HepG2 (cell line): ENCODE data around the gene KCNAB1. TPM values are rescaled to one million over a fixed set of nuclear protein-coding genes. Genes with fewer than 3 reads are reported as not detected.
A peak's percentile ranks its signal among the peaks of the same experiment; 100 is the strongest.

Experiments
- ATAC-seq: fragments of 200-7000 bp; cut with Tn5 transposase; 3 replicates; pipeline ENCODE4 v1.9.1; 2020; ENCODE audit warnings: mild to moderate bottlenecking, moderate library complexity
- BruUV-seq: library from RNA; stranded (reverse); fragments of 400-500 nt; replicated peaks from 2 replicates; lab custom pipeline; 2021; lab: Mats Ljungman, UMichigan
- CTCF ChIA-PET: fragments of 300-600 bp; formaldehyde crosslinking; extraction: SDS; loops from one replicate; lab custom pipeline; 2021; ENCODE audit warnings: low total read pairs, inconsistent platforms, low intra/inter-chr PET ratio; lab: Yijun Ruan, JAX
- POLR2A ChIA-PET: fragments of 350-600 bp; sonication (Branson Sonifier 250); formaldehyde crosslinking; loops from one replicate; lab custom pipeline; 2020; ENCODE audit warnings: antibody characterized with exemption, inconsistent platforms; lab: Yijun Ruan, JAX
- DNase-seq: peaks from one replicate; pipeline ENCODE4 v3.0.0-alpha.2; 2015; ENCODE audit warnings: low spot score
- FAIRE-seq: peaks from 3 replicates; lab custom pipeline; 2011; peaks lifted over from hg19 to GRCh38; lab: Jason Lieb, UNC
- H2AFZ ChIP-seq: one replicate; pipeline ENCODE4 v1.6.1; 2011; ENCODE audit warnings: low read length, inconsistent platforms
- H3K27ac ChIP-seq: fragments of 300-600 bp; 3 replicates; pipeline ENCODE4 v1.8.0; 2011; ENCODE audit warnings: mixed run types, mild to moderate bottlenecking, mixed read lengths, low read length, inconsistent platforms; ENCODE audit not compliant: insufficient read depth; ENCODE audit errors: extremely low read length
- H3K27me3 ChIP-seq, 2 experiments: fragments of 200-600 bp in 1 of 2; 2 replicates in 1 of 2; 3 replicates in 1 of 2; pipeline versions ENCODE4 v1.6.0 to v1.8.0; 2011; ENCODE audit warnings: low read length in 2 of 2, mild to moderate bottlenecking in 2 of 2, moderate library complexity in 2 of 2, inconsistent platforms in 1 of 2; ENCODE audit not compliant: insufficient read depth in 2 of 2, control insufficient read depth in 1 of 2
- H3K36me3 ChIP-seq, 2 experiments: fragments of 200-600 bp in 1 of 2; replicated peaks in 1 of 2; 2 replicates in 1 of 2; 3 replicates in 1 of 2; pipeline versions ENCODE4 v1.5.1 to v1.8.0; 2011; ENCODE audit warnings: low read length in 2 of 2, inconsistent platforms in 1 of 2; ENCODE audit not compliant: insufficient read depth in 2 of 2, control insufficient read depth in 1 of 2
- H3K4me1 ChIP-seq: 2 replicates; pipeline ENCODE4 v1.5.1; 2012; ENCODE audit warnings: low read length, inconsistent platforms; ENCODE audit not compliant: insufficient read depth
- H3K4me2 ChIP-seq: 2 replicates; pipeline ENCODE4 v1.6.0; 2011; ENCODE audit warnings: low read depth, low read length, inconsistent platforms
- H3K4me3 ChIP-seq, 3 experiments: fragments of 200-600 bp in 1 of 3; sonication (generic), shearing (Covaris generic) in 1 of 3; replicated peaks in 1 of 3; 2 replicates each; pipeline ENCODE4 v1.5.1; 2011 to 2016; ENCODE audit warnings: low read length in 3 of 3, inconsistent platforms in 2 of 3, low read depth in 2 of 3, mild to moderate bottlenecking in 2 of 3, control low read depth in 1 of 3, mixed read lengths in 1 of 3; ENCODE audit not compliant: insufficient read depth in 1 of 3
- H3K79me2 ChIP-seq: one replicate; pipeline ENCODE4 v1.6.1; 2011; ENCODE audit warnings: low read length, inconsistent platforms; ENCODE audit not compliant: insufficient read depth
- H3K9ac ChIP-seq: 2 replicates; pipeline ENCODE4 v1.6.0; 2011; ENCODE audit warnings: mild to moderate bottlenecking, low read depth, low read length, inconsistent platforms; ENCODE audit not compliant: insufficient read depth
- H3K9me3 ChIP-seq: 2 replicates; pipeline ENCODE4 v1.5.1; 2012; ENCODE audit warnings: mild to moderate bottlenecking, low read length
- H4K20me1 ChIP-seq: 2 replicates; pipeline ENCODE4 v1.6.0; 2011; ENCODE audit warnings: inconsistent platforms, mild to moderate bottlenecking, low read length, moderate library complexity; ENCODE audit not compliant: insufficient read depth
- DNMT3B ChIP-seq: conservative IDR thresholded peaks from 2 replicates; pipeline ENCODE4 v1.6.1; 2016; ENCODE audit warnings: missing biosample characterization, control low read depth
- GATAD1 ChIP-seq: IDR thresholded peaks from 2 replicates; pipeline ENCODE4 v1.6.1; 2016; ENCODE audit warnings: missing genetic modification reagents, missing compliant biosample characterization
- HNRNPL ChIP-seq: fragments of 200-400 bp; formaldehyde crosslinking; IDR thresholded peaks from 2 replicates; pipeline ENCODE4 v1.6.1; 2017; ENCODE audit warnings: mild to moderate bottlenecking, low read depth, low read length
- MAFF ChIP-seq: IDR thresholded peaks from 2 replicates; pipeline ENCODE4 v1.6.1; 2011; ENCODE audit warnings: low read depth, low read length, improper control_type of control experiment
- NCOR1 ChIP-seq: fragments of 200-600 bp; sonication (generic); IDR thresholded peaks from 2 replicates; pipeline ENCODE4 v1.7.0; 2017; ENCODE audit warnings: antibody characterized with exemption, low read length, borderline replicate concordance
- NR1H2 ChIP-seq: sonication (generic); formaldehyde crosslinking; IDR thresholded peaks from 2 replicates; pipeline ENCODE4 v1.8.1; 2022; ENCODE audit warnings: low read depth, missing genetic modification reagents, borderline replicate concordance
- NR2F2 ChIP-seq: IDR thresholded peaks from 2 replicates; pipeline ENCODE4 v1.6.1; 2012; ENCODE audit warnings: low read depth, inconsistent platforms, borderline replicate concordance
- PAWR ChIP-seq: sonication (generic); formaldehyde crosslinking; IDR thresholded peaks from 2 replicates; pipeline ENCODE4 v1.4.0; 2020; ENCODE audit warnings: missing genetic modification reagents, mild to moderate bottlenecking, borderline replicate concordance
- PPARG ChIP-seq: conservative IDR thresholded peaks from 2 replicates; pipeline ENCODE4 v1.6.1; 2016; ENCODE audit warnings: missing biosample characterization, missing genetic modification reagents
- SIX1 ChIP-seq: sonication (generic); formaldehyde crosslinking; IDR thresholded peaks from 2 replicates; pipeline ENCODE4 v1.4.0; 2020; ENCODE audit warnings: missing genetic modification reagents, borderline replicate concordance
- SP140L ChIP-seq: sonication (generic); formaldehyde crosslinking; IDR thresholded peaks from 2 replicates; pipeline ENCODE4 v1.4.0; 2020; ENCODE audit warnings: missing genetic modification reagents, borderline replicate concordance
- SRY ChIP-seq: sonication (generic); formaldehyde crosslinking; IDR thresholded peaks from 2 replicates; pipeline ENCODE4 v1.8.0; 2022; ENCODE audit warnings: mild to moderate bottlenecking, missing genetic modification reagents
- ZNF292 ChIP-seq: sonication (generic); formaldehyde crosslinking; IDR thresholded peaks from 2 replicates; pipeline ENCODE4 v1.8.1; 2022; ENCODE audit warnings: mild to moderate bottlenecking, low read depth, missing genetic modification reagents, borderline replicate concordance
- ZNF329 ChIP-seq: sonication (generic); formaldehyde crosslinking; IDR thresholded peaks from 2 replicates; pipeline ENCODE4 v1.9.0; 2021; ENCODE audit warnings: low read depth, mild to moderate bottlenecking, missing genetic modification reagents
- ZNF556 ChIP-seq: sonication (generic); formaldehyde crosslinking; IDR thresholded peaks from 2 replicates; pipeline ENCODE4 v1.4.0; 2020; ENCODE audit warnings: mild to moderate bottlenecking, missing genetic modification reagents, borderline replicate concordance
- ZNF616 ChIP-seq: sonication (generic); formaldehyde crosslinking; IDR thresholded peaks from 2 replicates; pipeline ENCODE4 v1.5.0; 2020; ENCODE audit warnings: low read depth, mild to moderate bottlenecking, missing genetic modification reagents
- WGBS: methylation state at CpG from one replicate; pipeline ENCODE4 v1.1.6; 2017; ENCODE audit warnings: low lambda C conversion rate; 5-methylcytosine and 5-hydroxymethylcytosine counted together
- in situ Hi-C: cut with HindIII; loops from 2 replicates; pipeline ENCODE4 v1.10.0; 2017; ENCODE audit warnings: low pct_unique_long_range_greater_than_20kb; ENCODE audit not compliant: extremely low pct_ligation_motif_present
- intact Hi-C: fragments of 100-400 bp; cut with micrococcal nuclease; formaldehyde crosslinking; loops from one replicate; pipeline ENCODE4 v1.10.0; 2022; ENCODE audit not compliant: unreplicated experiment
- polyA plus RNA-seq, 8 experiments: library from polyadenylated mRNA; depleted of rRNA in 3 of 8; stranded (reverse) in 7 of 8; unstranded in 1 of 8; fragments of >200 nt; fragmentation: Illumina TruSeq in 4 of 8; extraction: Trizol in 4 of 8; gene quantifications; 2 replicates each; pipeline versions ENCODE4 v1.2.1 to v1.2.3, GENCODE V29; 2011 to 2016; ENCODE audit warnings: low read depth in 4 of 8, missing spikeins in 1 of 8, mixed read lengths in 1 of 8; ENCODE audit not compliant: insufficient read depth in 1 of 8
- total RNA-seq, 5 experiments: library from RNA; depleted of rRNA; stranded (reverse); fragments of >200 nt; fragmentation: Illumina TruSeq; extraction: Trizol; gene quantifications; 2 replicates each; pipeline ENCODE4 v1.2.3, GENCODE V29; 2016; ENCODE audit warnings: low read depth in 1 of 5
- TF ChIP-seq, protein P1 (sequence below): sonication (generic); formaldehyde crosslinking; IDR thresholded peaks from 2 replicates; pipeline ENCODE4 v1.4.0; 2020; ENCODE audit warnings: mild to moderate bottlenecking, missing genetic modification reagents
- TF ChIP-seq, protein P2 (sequence below): sonication (generic); formaldehyde crosslinking; IDR thresholded peaks from 2 replicates; pipeline ENCODE4 v1.8.1; 2023; ENCODE audit warnings: mild to moderate bottlenecking, inconsistent platforms, moderate library complexity, missing genetic modification reagents, borderline replicate concordance
- TF ChIP-seq, protein P3 (sequence below), 2 experiments: sonication (generic) in 1 of 2; formaldehyde crosslinking in 1 of 2; IDR thresholded peaks; 2 replicates each; pipeline versions ENCODE4 v1.4.0 to v1.6.1; 2018 to 2020; ENCODE audit warnings: missing genetic modification reagents in 2 of 2, borderline replicate concordance in 1 of 2, low read depth in 1 of 2, mild to moderate bottlenecking in 1 of 2, missing biosample characterization in 1 of 2

Gene KCNAB1
- total and polyA plus RNA-seq, 2 of the 13 experiments (the other 11 are each of a cell fraction or from before 2014, with no cell fraction given), result not detected

DNA sequence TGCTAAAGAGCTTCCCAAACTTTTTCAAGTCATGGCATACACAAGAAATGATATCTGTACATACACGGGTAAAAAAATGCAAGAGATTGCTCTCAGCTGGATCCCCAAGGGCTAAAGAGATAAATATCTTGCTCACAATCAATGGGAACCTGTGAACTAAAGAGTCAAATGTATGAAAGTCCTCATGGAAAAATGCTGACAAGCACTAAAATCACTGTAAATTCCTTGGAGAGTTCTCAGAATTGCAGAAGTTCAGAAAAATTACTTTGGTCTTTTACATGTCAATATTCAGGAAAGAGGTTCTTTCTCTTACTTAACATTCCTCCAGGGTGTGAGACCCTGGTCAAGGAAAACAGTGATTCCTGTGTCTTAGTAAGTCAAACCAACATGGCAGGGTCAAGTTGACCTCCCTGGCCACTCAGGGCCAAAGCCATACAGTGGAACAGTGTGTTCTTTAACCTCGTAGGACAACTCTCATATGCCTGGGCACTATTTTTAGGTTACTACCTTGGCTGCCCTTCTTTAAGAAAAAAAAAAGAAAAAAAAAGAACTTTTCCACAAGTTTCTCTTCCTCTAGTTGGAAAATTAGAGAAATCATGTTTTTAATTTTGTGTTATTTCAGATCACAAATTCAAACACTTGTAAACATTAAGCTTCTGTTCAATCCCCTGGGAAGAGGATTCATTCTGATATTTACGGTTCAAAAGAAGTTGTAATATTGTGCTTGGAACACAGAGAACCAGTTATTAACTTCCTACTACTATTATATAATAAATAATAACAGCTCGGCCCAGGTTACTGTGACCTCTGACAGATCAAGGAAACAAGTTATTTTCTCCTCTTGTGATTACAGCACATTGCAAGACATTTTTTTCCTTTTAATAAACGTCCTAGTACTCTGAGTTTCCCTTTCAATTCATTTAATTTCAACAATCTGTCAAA lies 422.0 kb downstream of the KCNAB1 start (continued):
- TF ChIP-seq MAFF, result peak; percentile 93
- TF ChIP-seq, all 625 proteins: peak for 4

DNA sequence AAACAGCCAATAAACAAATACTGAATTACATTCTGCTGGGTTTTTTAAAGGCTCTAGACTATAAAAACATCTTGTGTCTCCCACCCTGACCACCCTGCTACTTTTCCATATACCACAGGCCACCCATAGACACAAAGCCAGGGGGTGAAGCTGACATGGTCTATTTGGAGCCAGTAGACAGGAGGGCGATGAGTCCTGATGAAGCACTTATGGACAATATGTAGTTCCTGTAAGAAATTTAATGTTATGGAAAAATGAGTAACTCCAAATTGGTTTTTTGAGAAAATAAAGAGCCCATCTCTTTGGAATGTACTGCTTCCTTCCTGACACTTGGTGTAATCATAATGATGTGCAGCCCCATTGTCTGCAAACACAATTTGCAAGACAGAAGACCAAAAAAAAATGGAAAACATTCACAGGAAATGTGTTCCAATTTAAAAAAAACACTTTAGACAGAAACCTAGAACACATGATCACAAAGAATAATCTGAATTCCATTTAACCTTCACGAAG lies 422.7 kb downstream of the KCNAB1 start:
- ChIA-PET POLR2A (interaction anchor here (1.6 kb wide), 1 partner anchor 11 kb away, joined by 5 read pairs; the partner anchor contains the start of gene SSR3), CTCF (no interaction called here)
- H2AFZ ChIP-seq, result no peak overlapping the region
- peaks cover 29% of the 10 kb centered on the region for H3K79me2 ChIP-seq
- no peak overlapping the region for H3K4me2 ChIP-seq
- peaks cover 37% of the 10 kb centered on the region for H3K4me1 ChIP-seq
- H3K36me3 ChIP-seq, result peaks cover 13 to 72% of the 10 kb centered on the region in 2 experiments
- 100% methylated on average over 2 of the region's 2 CpGs for WGBS
- no peak overlapping the region for H3K27ac ChIP-seq
- no peaks in the 10 kb centered on the region for H3K27me3 ChIP-seq
- intact Hi-C loops, result no loop called here
- ATAC-seq (no peak), DNase-seq (no peak), FAIRE-seq (no peak)
- H3K4me3 ChIP-seq, result no peak overlapping the region
- H3K9ac ChIP-seq, result no peak overlapping the region
- no TSS peak for BruUV-seq
- H3K9me3 ChIP-seq, result no peaks in the 10 kb centered on the region
- H4K20me1 ChIP-seq, result peaks cover 5% of the 10 kb centered on the region; the same call in 1 of the 2 replicates
- in situ Hi-C loops, result loop anchor here (10.0 kb wide), 1 partner anchor 592 kb away; no protein-coding TSS in a partner anchor
- no peak for TF ChIP-seq PAWR (CRISPR knock-in tag)
- no peak for TF ChIP-seq ZNF329 (CRISPR knock-in tag)
- TF ChIP-seq SRY (CRISPR knock-in tag), result no peak
- TF ChIP-seq NR1H2 (CRISPR knock-in tag), result no peak
- TF ChIP-seq, protein P1, sequence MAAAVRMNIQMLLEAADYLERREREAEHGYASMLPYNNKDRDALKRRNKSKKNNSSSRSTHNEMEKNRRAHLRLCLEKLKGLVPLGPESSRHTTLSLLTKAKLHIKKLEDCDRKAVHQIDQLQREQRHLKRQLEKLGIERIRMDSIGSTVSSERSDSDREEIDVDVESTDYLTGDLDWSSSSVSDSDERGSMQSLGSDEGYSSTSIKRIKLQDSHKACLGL (CRISPR knock-in tag), result no peak
- TF ChIP-seq GATAD1 (CRISPR knock-in tag), result no peak
- TF ChIP-seq ZNF292 (CRISPR knock-in tag), result no peak
- TF ChIP-seq DNMT3B (CRISPR knock-in tag), result no peak
- TF ChIP-seq SIX1 (CRISPR knock-in tag), result no peak
- TF ChIP-seq ZNF556 (CRISPR knock-in tag), result no peak
- no peak for TF ChIP-seq SP140L (CRISPR knock-in tag)
- no peak for TF ChIP-seq ZNF616
- TF ChIP-seq, protein P2, sequence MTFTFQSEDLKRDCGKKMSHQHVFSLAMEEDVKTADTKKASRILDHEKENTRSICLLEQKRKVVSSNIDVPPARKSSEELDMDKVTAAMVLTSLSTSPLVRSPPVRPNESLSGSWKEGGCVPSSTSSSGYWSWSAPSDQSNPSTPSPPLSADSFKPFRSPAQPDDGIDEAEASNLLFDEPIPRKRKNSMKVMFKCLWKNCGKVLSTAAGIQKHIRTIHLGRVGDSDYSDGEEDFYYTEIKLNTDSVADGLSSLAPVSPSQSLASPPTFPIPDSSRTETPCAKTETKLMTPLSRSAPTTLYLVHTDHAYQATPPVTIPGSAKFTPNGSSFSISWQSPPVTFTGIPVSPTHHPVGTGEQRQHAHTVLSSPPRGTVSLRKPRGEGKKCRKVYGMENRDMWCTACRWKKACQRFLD (CRISPR knock-in tag), result no peak
- TF ChIP-seq NCOR1, result no peak
- TF ChIP-seq PPARG (CRISPR knock-in tag), result no peak
- TF ChIP-seq NR2F2, result no peak
- TF ChIP-seq, protein P3, sequence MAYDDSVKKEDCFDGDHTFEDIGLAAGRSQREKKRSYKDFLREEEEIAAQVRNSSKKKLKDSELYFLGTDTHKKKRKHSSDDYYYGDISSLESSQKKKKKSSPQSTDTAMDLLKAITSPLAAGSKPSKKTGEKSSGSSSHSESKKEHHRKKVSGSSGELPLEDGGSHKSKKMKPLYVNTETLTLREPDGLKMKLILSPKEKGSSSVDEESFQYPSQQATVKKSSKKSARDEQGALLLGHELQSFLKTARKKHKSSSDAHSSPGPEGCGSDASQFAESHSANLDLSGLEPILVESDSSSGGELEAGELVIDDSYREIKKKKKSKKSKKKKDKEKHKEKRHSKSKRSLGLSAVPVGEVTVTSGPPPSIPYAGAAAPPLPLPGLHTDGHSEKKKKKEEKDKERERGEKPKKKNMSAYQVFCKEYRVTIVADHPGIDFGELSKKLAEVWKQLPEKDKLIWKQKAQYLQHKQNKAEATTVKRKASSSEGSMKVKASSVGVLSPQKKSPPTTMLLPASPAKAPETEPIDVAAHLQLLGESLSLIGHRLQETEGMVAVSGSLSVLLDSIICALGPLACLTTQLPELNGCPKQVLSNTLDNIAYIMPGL (CRISPR knock-in tag; IDR thresholded peaks at IDR 0.05; ENCODE audit: borderline replicate concordance in 1 of 2, low read depth in 1 of 2), result no peak
- TF ChIP-seq HNRNPL, result no peak
